K562 (cell line): Measurements from ENCODE around the gene NEDD9. TPM values are rescaled to one million over a fixed set of nuclear protein-coding genes. Genes with fewer than 3 reads are reported as not detected.

Experiments
- ATAC-seq: fragments of 200-7000 bp; cut with Tn5 transposase; 3 replicates; pipeline ENCODE4 v1.9.1; 2020; ENCODE audit warnings: moderate library complexity
- BruUV-seq: library from RNA; stranded (reverse); fragments of 400-500 nt; replicated peaks from 2 replicates; lab custom pipeline; 2021; lab: Mats Ljungman, UMichigan
- CTCF ChIA-PET: fragments of 300-600 bp; formaldehyde crosslinking; extraction: SDS; loops from one replicate; lab custom pipeline; 2021; ENCODE audit warnings: low intra/inter-chr PET ratio; lab: Yijun Ruan, JAX
- POLR2A ChIA-PET: fragments of 300-600, 350-650 bp; sonication (Branson Sonifier 250); formaldehyde crosslinking; extraction: SDS; loops from one replicate; lab custom pipeline; 2021; ENCODE audit warnings: antibody characterized with exemption, inconsistent platforms; lab: Yijun Ruan, JAX
- DNase-seq, 4 experiments: peaks; one replicate each; pipeline versions ENCODE4 v3.0.0 to v3.0.0-alpha.2; 2011 to 2018; ENCODE audit warnings: low spot score in 3 of 4, mixed read lengths in 3 of 4; ENCODE audit errors: extremely low read depth in 1 of 4
- FAIRE-seq: peaks from 2 replicates; lab custom pipeline; 2011; peaks lifted over from hg19 to GRCh38; lab: Jason Lieb, UNC
- H2AFZ ChIP-seq: 2 replicates; pipeline ENCODE4 v1.6.0; 2011; ENCODE audit warnings: low read depth, low read length, control low read depth, inconsistent platforms
- H3K27ac ChIP-seq: fragments of 200-600 bp; 3 replicates; pipeline ENCODE4 v1.8.0; 2011; ENCODE audit warnings: low read depth, mild to moderate bottlenecking, control low read depth, inconsistent platforms, low read length, moderate library complexity, mixed read lengths; ENCODE audit errors: extremely low read depth
- H3K27me3 ChIP-seq, 2 experiments: fragments of 300-600 bp in 1 of 2; 2 replicates in 1 of 2; 3 replicates in 1 of 2; pipeline versions ENCODE4 v1.6.0 to v1.8.0; 2011; ENCODE audit warnings: inconsistent platforms in 2 of 2, low read length in 2 of 2, mild to moderate bottlenecking in 1 of 2, mixed read lengths in 1 of 2, moderate library complexity in 1 of 2; ENCODE audit not compliant: control insufficient read depth in 2 of 2, insufficient read depth in 2 of 2
- H3K36me3 ChIP-seq: fragments of 300-600 bp; 3 replicates; pipeline ENCODE4 v1.8.0; 2011; ENCODE audit warnings: mild to moderate bottlenecking, low read length, inconsistent platforms; ENCODE audit not compliant: control insufficient read depth, insufficient read depth
- H3K4me1 ChIP-seq, 2 experiments: fragments of 200-600 bp in 1 of 2; replicated peaks in 1 of 2; 2 replicates in 1 of 2; 3 replicates in 1 of 2; pipeline versions ENCODE4 v1.5.1 to v1.8.0; 2011; ENCODE audit warnings: inconsistent platforms in 2 of 2, low read length in 2 of 2, mild to moderate bottlenecking in 1 of 2, mixed read lengths in 1 of 2, moderate library complexity in 1 of 2; ENCODE audit not compliant: control insufficient read depth in 2 of 2, insufficient read depth in 2 of 2
- H3K4me2 ChIP-seq: 2 replicates; pipeline ENCODE4 v1.6.1; 2011; ENCODE audit warnings: low read length, control low read depth, inconsistent platforms, mixed read lengths; ENCODE audit not compliant: insufficient read depth
- H3K4me3 ChIP-seq: fragments of 200-600 bp; sonication (generic), shearing (Covaris generic); 2 replicates; pipeline ENCODE4 v1.5.1; 2016; ENCODE audit warnings: control low read depth, inconsistent platforms
- H3K79me2 ChIP-seq: fragments of 200-600 bp; 3 replicates; pipeline ENCODE4 v1.8.0; 2011; ENCODE audit warnings: low read length, inconsistent platforms; ENCODE audit not compliant: control insufficient read depth, insufficient read depth
- H3K9ac ChIP-seq, 2 experiments: 2 replicates each; pipeline versions ENCODE4 v1.6.0 to v1.6.1; 2011; ENCODE audit warnings: low read depth in 2 of 2, low read length in 2 of 2, control low read depth in 1 of 2, inconsistent platforms in 1 of 2, mild to moderate bottlenecking in 1 of 2, mixed read lengths in 1 of 2; ENCODE audit not compliant: insufficient read depth in 1 of 2
- H3K9me1 ChIP-seq: one replicate; pipeline ENCODE4 v1.6.0; 2011; ENCODE audit warnings: inconsistent platforms, mild to moderate bottlenecking, low read length, moderate library complexity; ENCODE audit not compliant: control insufficient read depth, insufficient read depth
- H3K9me3 ChIP-seq: replicated peaks from 2 replicates; pipeline ENCODE4 v1.5.1; 2011; ENCODE audit warnings: low read depth, low read length, inconsistent platforms; ENCODE audit not compliant: control insufficient read depth, insufficient read depth
- H4K20me1 ChIP-seq: replicated peaks from 2 replicates; pipeline ENCODE4 v1.6.1; 2011; ENCODE audit warnings: low read length, inconsistent platforms, mixed read lengths; ENCODE audit not compliant: control insufficient read depth, insufficient read depth
- DIDO1 ChIP-seq: fragments of 450-650 bp; IDR thresholded peaks from 2 replicates; pipeline ENCODE4 v1.6.1; 2016; ENCODE audit warnings: low read depth, missing biosample characterization, missing genetic modification characterization
- HIVEP1 ChIP-seq: fragments of 250-450 bp; sonication (Bioruptor Pico); IDR thresholded peaks from 2 replicates; pipeline ENCODE4 v1.4.0; 2020; ENCODE audit warnings: mild to moderate bottlenecking
- HNRNPUL1 ChIP-seq: fragments of 200-400 bp; formaldehyde crosslinking; IDR thresholded peaks from 2 replicates; pipeline ENCODE4 v1.6.1; 2017; ENCODE audit warnings: low read length
- NCOA6 ChIP-seq: fragments of 450-650 bp; IDR thresholded peaks from 2 replicates; pipeline ENCODE4 v1.6.1; 2017; ENCODE audit warnings: mild to moderate bottlenecking
- POLR3A ChIP-seq: IDR thresholded peaks from 2 replicates; pipeline ENCODE4 v1.6.1; 2011; ENCODE audit warnings: borderline replicate concordance, mild to moderate bottlenecking, moderate library complexity; ENCODE audit not compliant: insufficient read length, insufficient read depth; ENCODE audit errors: extremely low read depth
- RBM17 ChIP-seq: fragments of 200-400 bp; formaldehyde crosslinking; IDR thresholded peaks from 2 replicates; pipeline ENCODE4 v1.6.1; 2017; ENCODE audit warnings: low read depth, mild to moderate bottlenecking, low read length, borderline replicate concordance
- SNRNP70 ChIP-seq: fragments of 200-400 bp; formaldehyde crosslinking; optimal IDR thresholded peaks from 2 replicates; pipeline ENCODE3; 2017; ENCODE audit warnings: low read depth, low read length
- SP2 ChIP-seq: IDR thresholded peaks from 2 replicates; pipeline ENCODE4 v1.6.1; 2011; ENCODE audit warnings: mild to moderate bottlenecking, low read depth, low read length, moderate library complexity; ENCODE audit not compliant: poor library complexity, severe bottlenecking; ENCODE audit errors: extremely low read depth
- TRIM28 ChIP-seq: fragments of 450-650 bp; IDR thresholded peaks from 2 replicates; pipeline ENCODE4 v1.6.1; 2017
- ZFP36 ChIP-seq: fragments of 150-350 bp; IDR thresholded peaks from 2 replicates; pipeline ENCODE4 v1.6.1; 2018; ENCODE audit warnings: low read length, low read depth; ENCODE audit not compliant: partially characterized antibody
- ZNF133 ChIP-seq: fragments of 250-450 bp; sonication (Bioruptor Pico); IDR thresholded peaks from 2 replicates; pipeline ENCODE4 v1.4.0; 2020; ENCODE audit warnings: mild to moderate bottlenecking
- ZNF668 ChIP-seq: fragments of 250-450 bp; sonication (Bioruptor Pico); IDR thresholded peaks from 2 replicates; pipeline ENCODE4 v1.8.0; 2022; ENCODE audit warnings: mild to moderate bottlenecking, inconsistent platforms
- WGBS: fragments of 100-300 bp; shearing (Covaris generic); methylation state at CpG from one replicate; pipeline ENCODE4 v1.1.6; 2016; ENCODE audit warnings: low coverage, mixed read lengths; ENCODE audit not compliant: insufficient coverage; ENCODE audit errors: missing lambda C conversion rate; 5-methylcytosine and 5-hydroxymethylcytosine counted together
- in situ Hi-C: fragments of 300-500 bp; cut with MboI; formaldehyde crosslinking; loops from 4 replicates; pipeline ENCODE4 v1.15.0; 2018; ENCODE audit warnings: inconsistent platforms, mixed read lengths
- intact Hi-C: fragments of 100-400 bp; cut with micrococcal nuclease; formaldehyde crosslinking; loops from 2 replicates; pipeline ENCODE4 v1.14.2; 2022
- polyA plus RNA-seq, 8 experiments: library from polyadenylated mRNA; depleted of rRNA in 4 of 8; stranded (reverse) in 5 of 8; unstranded in 3 of 8; fragments of >200 nt; fragmentation: Nextera tagmentation in 2 of 8; fragmentation: Illumina TruSeq in 1 of 8; extraction: Ambion mirVana in 2 of 8; extraction: Trizol in 1 of 8; gene quantifications; 2 replicates each; pipeline versions ENCODE4 v1.2.1 to v1.2.3, GENCODE V29; 2011 to 2014; ENCODE audit warnings: inconsistent platforms in 1 of 8, missing spikeins in 1 of 8
- total RNA-seq, 7 experiments: library from RNA; depleted of rRNA in 6 of 7; stranded (reverse); fragments of >200 nt in 6 of 7; fragmentation: Illumina TruSeq in 2 of 7; extraction: Trizol in 2 of 7; gene quantifications; 2 replicates each; pipeline versions ENCODE4 v1.2.1 to v1.2.3, GENCODE V29; 2011 to 2021; ENCODE audit warnings: low replicate concordance in 1 of 7
- TF ChIP-seq, protein P1 (sequence below), 2 experiments: fragments of 450-650 bp in 1 of 2; sonication (generic) in 1 of 2; formaldehyde crosslinking in 1 of 2; IDR thresholded peaks in 1 of 2; conservative IDR thresholded peaks in 1 of 2; 2 replicates each; pipeline versions ENCODE4 v1.6.1 to v1.8.1; 2016 to 2023; ENCODE audit warnings: mild to moderate bottlenecking in 2 of 2, moderate library complexity in 2 of 2, inconsistent platforms in 1 of 2, missing genetic modification reagents in 1 of 2
- TF ChIP-seq, protein P2 (sequence below): fragments of 250-450 bp; sonication (Bioruptor Pico); IDR thresholded peaks from 2 replicates; pipeline ENCODE4 v1.9.0; 2021; ENCODE audit warnings: mild to moderate bottlenecking, inconsistent platforms
- TF ChIP-seq, protein P3 (sequence below): sonication (generic); formaldehyde crosslinking; IDR thresholded peaks from 2 replicates; pipeline ENCODE4 v1.8.0; 2022; ENCODE audit warnings: missing genetic modification reagents, mild to moderate bottlenecking, moderate library complexity, borderline replicate concordance
- TF ChIP-seq, protein P4 (sequence below): sonication (generic); formaldehyde crosslinking; IDR thresholded peaks from 2 replicates; pipeline ENCODE4 v1.8.1; 2022; ENCODE audit warnings: missing genetic modification reagents

The NEDD9 gene
- total and polyA plus RNA-seq, 9 of the 15 experiments (the other 6 are each of a cell fraction or from before 2014, with no cell fraction given), result 0.04 to 0.18 (median 0.15) TPM; not detected in 6

DNA sequence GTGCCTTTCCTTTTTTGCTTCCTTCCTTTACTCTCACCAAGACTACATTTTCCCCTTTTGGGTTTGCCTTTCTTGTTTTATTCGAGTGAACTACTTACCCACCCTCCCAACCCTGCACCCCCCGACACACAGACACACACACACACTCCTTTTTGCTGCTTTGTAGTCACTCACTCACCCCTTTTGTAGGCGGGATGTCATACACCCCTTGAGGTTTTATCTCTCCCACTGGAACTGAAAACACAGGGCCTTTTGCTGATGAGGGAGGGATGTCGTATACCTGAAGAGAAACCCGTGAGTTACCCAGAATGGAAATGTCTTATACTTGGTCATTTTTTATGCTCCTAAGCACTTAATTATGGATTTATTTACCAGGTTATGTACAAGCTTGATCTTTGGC is 40.3 kb downstream of the NEDD9 start:
- POLR2A ChIA-PET, result no interaction called here
- no peaks in the 10 kb centered on the region for H3K36me3 ChIP-seq
- CTCF ChIA-PET, result no interaction called here
- TF ChIP-seq TRIM28, result no peak
- TF ChIP-seq, protein P1, sequence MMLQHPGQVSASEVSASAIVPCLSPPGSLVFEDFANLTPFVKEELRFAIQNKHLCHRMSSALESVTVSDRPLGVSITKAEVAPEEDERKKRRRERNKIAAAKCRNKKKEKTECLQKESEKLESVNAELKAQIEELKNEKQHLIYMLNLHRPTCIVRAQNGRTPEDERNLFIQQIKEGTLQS (IDR thresholded peaks at IDR 0.05), result no peak
- TF ChIP-seq, protein P1 (CRISPR knock-in tag; conservative IDR thresholded peaks at IDR 0.05), result no peak
- TF ChIP-seq SNRNP70, result no peak
- no peak for TF ChIP-seq ZNF668
- TF ChIP-seq, protein P2, sequence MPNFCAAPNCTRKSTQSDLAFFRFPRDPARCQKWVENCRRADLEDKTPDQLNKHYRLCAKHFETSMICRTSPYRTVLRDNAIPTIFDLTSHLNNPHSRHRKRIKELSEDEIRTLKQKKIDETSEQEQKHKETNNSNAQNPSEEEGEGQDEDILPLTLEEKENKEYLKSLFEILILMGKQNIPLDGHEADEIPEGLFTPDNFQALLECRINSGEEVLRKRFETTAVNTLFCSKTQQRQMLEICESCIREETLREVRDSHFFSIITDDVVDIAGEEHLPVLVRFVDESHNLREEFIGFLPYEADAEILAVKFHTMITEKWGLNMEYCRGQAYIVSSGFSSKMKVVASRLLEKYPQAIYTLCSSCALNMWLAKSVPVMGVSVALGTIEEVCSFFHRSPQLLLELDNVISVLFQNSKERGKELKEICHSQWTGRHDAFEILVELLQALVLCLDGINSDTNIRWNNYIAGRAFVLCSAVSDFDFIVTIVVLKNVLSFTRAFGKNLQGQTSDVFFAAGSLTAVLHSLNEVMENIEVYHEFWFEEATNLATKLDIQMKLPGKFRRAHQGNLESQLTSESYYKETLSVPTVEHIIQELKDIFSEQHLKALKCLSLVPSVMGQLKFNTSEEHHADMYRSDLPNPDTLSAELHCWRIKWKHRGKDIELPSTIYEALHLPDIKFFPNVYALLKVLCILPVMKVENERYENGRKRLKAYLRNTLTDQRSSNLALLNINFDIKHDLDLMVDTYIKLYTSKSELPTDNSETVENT, result no peak
- TF ChIP-seq HIVEP1, result no peak
- TF ChIP-seq RBM17, result no peak
- TF ChIP-seq DIDO1 (tag), result no peak
- no peak for TF ChIP-seq ZFP36
- TF ChIP-seq, protein P3, sequence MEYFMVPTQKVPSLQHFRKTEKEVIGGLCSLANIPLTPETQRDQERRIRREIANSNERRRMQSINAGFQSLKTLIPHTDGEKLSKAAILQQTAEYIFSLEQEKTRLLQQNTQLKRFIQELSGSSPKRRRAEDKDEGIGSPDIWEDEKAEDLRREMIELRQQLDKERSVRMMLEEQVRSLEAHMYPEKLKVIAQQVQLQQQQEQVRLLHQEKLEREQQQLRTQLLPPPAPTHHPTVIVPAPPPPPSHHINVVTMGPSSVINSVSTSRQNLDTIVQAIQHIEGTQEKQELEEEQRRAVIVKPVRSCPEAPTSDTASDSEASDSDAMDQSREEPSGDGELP (CRISPR knock-in tag), result no peak
- no peak for TF ChIP-seq HNRNPUL1
- no peak for TF ChIP-seq NCOA6
- TF ChIP-seq SP2, result no peak
- TF ChIP-seq, protein P4, sequence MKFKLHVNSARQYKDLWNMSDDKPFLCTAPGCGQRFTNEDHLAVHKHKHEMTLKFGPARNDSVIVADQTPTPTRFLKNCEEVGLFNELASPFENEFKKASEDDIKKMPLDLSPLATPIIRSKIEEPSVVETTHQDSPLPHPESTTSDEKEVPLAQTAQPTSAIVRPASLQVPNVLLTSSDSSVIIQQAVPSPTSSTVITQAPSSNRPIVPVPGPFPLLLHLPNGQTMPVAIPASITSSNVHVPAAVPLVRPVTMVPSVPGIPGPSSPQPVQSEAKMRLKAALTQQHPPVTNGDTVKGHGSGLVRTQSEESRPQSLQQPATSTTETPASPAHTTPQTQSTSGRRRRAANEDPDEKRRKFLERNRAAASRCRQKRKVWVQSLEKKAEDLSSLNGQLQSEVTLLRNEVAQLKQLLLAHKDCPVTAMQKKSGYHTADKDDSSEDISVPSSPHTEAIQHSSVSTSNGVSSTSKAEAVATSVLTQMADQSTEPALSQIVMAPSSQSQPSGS (CRISPR knock-in tag), result no peak
- TF ChIP-seq ZNF133 (CRISPR knock-in tag), result no peak
- TF ChIP-seq POLR3A, result no peak

More for the DNA sequence above, 40.3 kb downstream of the NEDD9 start:
- Histone ChIP-seq H3K4me2 (no peak overlapping the region), H3K27me3 (peaks cover 39 to 47% of the 10 kb centered on the region in 2 experiments), H3K9ac (no peak overlapping the region), H3K4me1 (no peaks in the 10 kb centered on the region), H3K27ac (no peak overlapping the region), H3K79me2 (no peaks in the 10 kb centered on the region), H3K9me1 (no peaks in the 10 kb centered on the region), H4K20me1 (no peaks in the 10 kb centered on the region), H3K9me3 (no peaks in the 10 kb centered on the region), H3K4me3 (no peak overlapping the region), H2AFZ (no peak overlapping the region)
- DNase-seq, result no peak
- intact Hi-C loops, result no loop called here
- ATAC-seq, result no peak
- WGBS, result 0% methylated on average over 5 of the region's 5 CpGs
- BruUV-seq, result no TSS peak
- no peak for FAIRE-seq
- in situ Hi-C loops, result no loop called here
